Liver (tissue), 9 donors: ENCODE results near the gene ARIH1. TPM values are rescaled to one million over a fixed set of nuclear protein-coding genes. Genes with fewer than 3 reads are reported as not detected.

Source experiments
- DNase-seq: peaks from one replicate; pipeline ENCODE4 v3.0.0-alpha.2; 2017; ENCODE audit warnings: low spot score
- H3K27ac ChIP-seq, 2 donors: one replicate each; pipeline ENCODE4 v1.7.0; 2013; ENCODE audit warnings: inconsistent platforms in 2 of 2, low read length in 2 of 2, control low read depth in 1 of 2, low read depth in 1 of 2, mild to moderate bottlenecking in 1 of 2
- H3K27me3 ChIP-seq, 4 donors: one replicate each; pipeline versions ENCODE4 v1.6.1 to v1.7.0; 2013; ENCODE audit warnings: low read length in 3 of 4, inconsistent platforms in 1 of 4, mild to moderate bottlenecking in 1 of 4, moderate library complexity in 1 of 4; ENCODE audit not compliant: control insufficient read depth in 4 of 4, insufficient read depth in 4 of 4
- H3K36me3 ChIP-seq, 4 donors: one replicate each; pipeline versions ENCODE4 v1.6.1 to v1.7.0; 2013; ENCODE audit warnings: low read length in 3 of 4, mild to moderate bottlenecking in 3 of 4, low read depth in 1 of 4, moderate library complexity in 1 of 4; ENCODE audit not compliant: control insufficient read depth in 4 of 4, insufficient read depth in 3 of 4
- H3K4me1 ChIP-seq, 4 donors: one replicate each; pipeline versions ENCODE4 v1.6.1 to v1.7.0; 2013; ENCODE audit warnings: low read length in 3 of 4, mild to moderate bottlenecking in 3 of 4, moderate library complexity in 1 of 4; ENCODE audit not compliant: control insufficient read depth in 4 of 4, insufficient read depth in 4 of 4
- H3K4me3 ChIP-seq, 3 donors: one replicate each; pipeline versions ENCODE4 v1.6.1 to v1.7.0; 2013; ENCODE audit warnings: low read length in 3 of 3, control low read depth in 1 of 3, low read depth in 1 of 3, mild to moderate bottlenecking in 1 of 3
- H3K9ac ChIP-seq, 2 donors: one replicate each; pipeline ENCODE4 v1.7.0; 2013; ENCODE audit warnings: low read length in 2 of 2, mild to moderate bottlenecking in 2 of 2, moderate library complexity in 2 of 2, control low read depth in 1 of 2, low read depth in 1 of 2
- H3K9me3 ChIP-seq, 4 donors: one replicate each; pipeline versions ENCODE4 v1.6.1 to v1.7.0; 2013; ENCODE audit warnings: low read length in 3 of 4; ENCODE audit not compliant: control insufficient read depth in 4 of 4
- FOXA1 ChIP-seq: IDR thresholded peaks from 2 replicates; pipeline ENCODE4 v1.6.1; 2016; ENCODE audit warnings: antibody characterized with exemption
- FOXA2 ChIP-seq: IDR thresholded peaks from 2 replicates; pipeline ENCODE4 v1.6.1; 2016; ENCODE audit warnings: antibody characterized with exemption
- GABPA ChIP-seq, 2 donors: IDR thresholded peaks in 1 of 2; conservative IDR thresholded peaks in 1 of 2; 2 replicates each; pipeline ENCODE4 v1.6.1; 2016; ENCODE audit warnings: antibody characterized with exemption in 2 of 2, mild to moderate bottlenecking in 1 of 2, moderate library complexity in 1 of 2
- HNF4G ChIP-seq: IDR thresholded peaks from 2 replicates; pipeline ENCODE4 v1.6.1; 2016; ENCODE audit warnings: antibody characterized with exemption
- JUND ChIP-seq, 2 donors: IDR thresholded peaks; 2 replicates each; pipeline ENCODE4 v1.6.1; 2016; ENCODE audit warnings: antibody characterized with exemption in 2 of 2
- NR2F2 ChIP-seq: IDR thresholded peaks from 2 replicates; pipeline ENCODE4 v1.6.1; 2016; ENCODE audit warnings: antibody characterized with exemption
- SP1 ChIP-seq: IDR thresholded peaks from 2 replicates; pipeline ENCODE4 v1.6.1; 2018; ENCODE audit warnings: antibody characterized with exemption, mild to moderate bottlenecking
- TAF1 ChIP-seq: conservative IDR thresholded peaks from 2 replicates; pipeline ENCODE4 v1.6.1; 2016; ENCODE audit warnings: antibody characterized with exemption, mild to moderate bottlenecking
- YY1 ChIP-seq: IDR thresholded peaks from 2 replicates; pipeline ENCODE4 v1.6.1; 2016; ENCODE audit warnings: antibody characterized with exemption, mild to moderate bottlenecking
- ZBTB33 ChIP-seq: IDR thresholded peaks from 2 replicates; pipeline ENCODE4 v1.6.1; 2016; ENCODE audit warnings: antibody characterized with exemption
- WGBS: extraction: QIAGEN DNeasy Blood & Tissue Kit; methylation state at CpG from one replicate; pipeline ENCODE4 v1.1.7; 2013; 5-methylcytosine and 5-hydroxymethylcytosine counted together
- polyA plus RNA-seq, 2 donors: library from polyadenylated mRNA; stranded (reverse) in 1 of 2; unstranded in 1 of 2; fragments of 200-250 nt in 1 of 2; fragments of >200 nt in 1 of 2; fragmentation: Nextera tagmentation in 1 of 2; extraction: Ambion mirVana in 1 of 2; gene quantifications; one replicate each; pipeline versions ENCODE4 v1.2.1 to v1.2.3, GENCODE V29; 2013 to 2015
- total RNA-seq, 2 donors: library from RNA; depleted of rRNA; stranded (reverse); fragments of >200 nt; gene quantifications; one replicate each; pipeline ENCODE4 v1.2.3, GENCODE V29; 2014
- TF ChIP-seq, protein P1 (sequence below): fragments of 150-350 bp; IDR thresholded peaks from 2 replicates; pipeline ENCODE4 v1.5.1; 2017; ENCODE audit warnings: improper control_type of control experiment, low read depth, low read length; ENCODE audit not compliant: missing input control
- TF ChIP-seq, protein P2 (sequence below): IDR thresholded peaks from 2 replicates; pipeline ENCODE4 v1.6.1; 2016; ENCODE audit warnings: antibody characterized with exemption
- donor health status: healthy.
- donor health status: healthy.
- donor health status: healthy.
- donor health status: healthy.
- donor health status: healthy.

The ARIH1 gene
- total and polyA plus RNA-seq, 4 donors, result 10.8 to 23.8 (median 18.8) TPM

GRCh38 chr15:72491768-72492167 lies 17.6 kb downstream of the ARIH1 start (continued):
- TF ChIP-seq, protein P1, sequence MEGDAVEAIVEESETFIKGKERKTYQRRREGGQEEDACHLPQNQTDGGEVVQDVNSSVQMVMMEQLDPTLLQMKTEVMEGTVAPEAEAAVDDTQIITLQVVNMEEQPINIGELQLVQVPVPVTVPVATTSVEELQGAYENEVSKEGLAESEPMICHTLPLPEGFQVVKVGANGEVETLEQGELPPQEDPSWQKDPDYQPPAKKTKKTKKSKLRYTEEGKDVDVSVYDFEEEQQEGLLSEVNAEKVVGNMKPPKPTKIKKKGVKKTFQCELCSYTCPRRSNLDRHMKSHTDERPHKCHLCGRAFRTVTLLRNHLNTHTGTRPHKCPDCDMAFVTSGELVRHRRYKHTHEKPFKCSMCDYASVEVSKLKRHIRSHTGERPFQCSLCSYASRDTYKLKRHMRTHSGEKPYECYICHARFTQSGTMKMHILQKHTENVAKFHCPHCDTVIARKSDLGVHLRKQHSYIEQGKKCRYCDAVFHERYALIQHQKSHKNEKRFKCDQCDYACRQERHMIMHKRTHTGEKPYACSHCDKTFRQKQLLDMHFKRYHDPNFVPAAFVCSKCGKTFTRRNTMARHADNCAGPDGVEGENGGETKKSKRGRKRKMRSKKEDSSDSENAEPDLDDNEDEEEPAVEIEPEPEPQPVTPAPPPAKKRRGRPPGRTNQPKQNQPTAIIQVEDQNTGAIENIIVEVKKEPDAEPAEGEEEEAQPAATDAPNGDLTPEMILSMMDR, result no peak
- TF ChIP-seq YY1 (no peak), HNF4G (no peak), FOXA1 (no peak), ZBTB33 (no peak), JUND (IDR thresholded peaks at IDR 0.05) (no peak), GABPA (IDR thresholded peaks at IDR 0.05 in 1 of 2, conservative IDR thresholded peaks at IDR 0.05 in 1 of 2) (no peak), NR2F2 (no peak)

DNA sequence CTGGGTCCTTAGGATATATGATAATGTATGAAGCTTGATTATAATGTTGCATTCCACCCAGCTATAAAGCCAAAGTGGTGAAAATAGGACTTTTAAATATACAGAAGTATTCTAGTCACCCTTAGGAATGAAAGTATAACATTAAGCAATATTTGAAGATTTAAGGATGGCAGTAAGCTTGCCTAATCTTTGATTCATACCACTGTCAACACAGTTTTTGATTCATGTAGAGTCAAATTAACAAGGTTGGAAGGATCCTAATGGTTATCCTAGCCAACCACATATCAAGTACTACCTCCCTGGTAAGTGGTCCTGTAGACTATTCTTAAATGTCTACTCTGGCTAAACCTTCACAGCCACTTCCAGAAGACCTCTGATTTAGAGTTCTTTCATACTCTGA lies 18.6 kb downstream of the ARIH1 start:
- H3K27me3 ChIP-seq, result no peaks in the 10 kb centered on the region
- no peak for DNase-seq
- H3K36me3 ChIP-seq, result peaks cover 0 to 3% (median 0%) of the 10 kb centered on the region in 4 donors
- TF ChIP-seq ZBTB33 (no peak), HNF4G (no peak), SP1 (no peak), FOXA1 (no peak), TAF1 (no peak)
- TF ChIP-seq, protein P2, sequence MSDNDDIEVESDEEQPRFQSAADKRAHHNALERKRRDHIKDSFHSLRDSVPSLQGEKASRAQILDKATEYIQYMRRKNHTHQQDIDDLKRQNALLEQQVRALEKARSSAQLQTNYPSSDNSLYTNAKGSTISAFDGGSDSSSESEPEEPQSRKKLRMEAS, result no peak
- H3K4me1 ChIP-seq, result peaks cover 5 to 38% (median 33%) of the 10 kb centered on the region in 4 donors
- no peak overlapping the region for H3K9ac ChIP-seq
- H3K9me3 ChIP-seq, result no peaks in the 10 kb centered on the region
- no peak overlapping the region for H3K4me3 ChIP-seq
- peak overlapping the region; percentile 10 to 66 for H3K27ac ChIP-seq

- Histone ChIP-seq H3K4me3 (no peak overlapping the region), H3K27ac (peak overlapping the region; percentile 10 to 66), H3K9ac (no peak overlapping the region), H3K9me3 (no peaks in the 10 kb centered on the region), H3K4me1 (peaks cover 4 to 35% (median 31%) of the 10 kb centered on the region in 4 donors), H3K27me3 (no peaks in the 10 kb centered on the region), H3K36me3 (peaks cover 0 to 3% (median 0%) of the 10 kb centered on the region in 4 donors)
- DNase-seq, result no peak
- TF ChIP-seq NR2F2, result no peak
- peak; percentile 21 for TF ChIP-seq FOXA1
- peak; percentile 75 for TF ChIP-seq FOXA2
- WGBS, result 46% methylated on average over 2 of the region's 2 CpGs
These were observed 19.1 kb downstream of the ARIH1 start for GRCh38 chr15:72493220-72493619.
